ENCODE data around the gene ZBTB20.

The ZBTB20 gene

GRCh38 chr3:115018694-115019093, 128.4 kb downstream of the ZBTB20 start:
- DNase-seq = no peak

- DNase-seq = no peak
Observed at GRCh38 chr3:115007966-115008365, 139.1 kb downstream of the ZBTB20 start.

- DNase-seq = no peak
Observed at GRCh38 chr3:115004201-115005140, 142.6 kb downstream of the ZBTB20 start.

GRCh38 chr3:114998971-114999579, 148.0 kb downstream of the ZBTB20 start:
- DNase-seq = no peak

- DNase-seq = no peak
Observed at GRCh38 chr3:114994554-114995341, 152.3 kb downstream of the ZBTB20 start.

- no peak for DNase-seq
Observed at GRCh38 chr3:114985776-114986175, 161.3 kb downstream of the ZBTB20 start.

- no peak for DNase-seq
Observed at GRCh38 chr3:114983248-114983647, 163.8 kb downstream of the ZBTB20 start.

GRCh38 chr3:114974387-114974786, 172.7 kb downstream of the ZBTB20 start:
- DNase-seq = peak in 1 of 5 donors; percentile 7

- no peak for DNase-seq
Observed at GRCh38 chr3:114973536-114973935, 173.6 kb downstream of the ZBTB20 start.

GRCh38 chr3:114967168-114967567, 179.9 kb downstream of the ZBTB20 start:
- DNase-seq = no peak

GRCh38 chr3:114962189-114962588, 184.9 kb downstream of the ZBTB20 start:
- DNase-seq = no peak

- DNase-seq = no peak
Observed at GRCh38 chr3:114958930-114959329, 188.2 kb downstream of the ZBTB20 start.

GRCh38 chr3:114953800-114954199, 193.3 kb downstream of the ZBTB20 start:
- no peak for DNase-seq

- no peak for DNase-seq
Observed at GRCh38 chr3:114953215-114953799, 193.8 kb downstream of the ZBTB20 start.

- no peak for DNase-seq
Observed at GRCh38 chr3:114942773-114943172, 204.3 kb downstream of the ZBTB20 start.

- DNase-seq = no peak
Observed at GRCh38 chr3:114941626-114942309, 205.3 kb downstream of the ZBTB20 start.

GRCh38 chr3:114939920-114940319, 207.2 kb downstream of the ZBTB20 start:
- no peak for DNase-seq

- no peak for DNase-seq
Observed at GRCh38 chr3:114933407-114933806, 213.7 kb downstream of the ZBTB20 start.

GRCh38 chr3:114929971-114930732, 216.9 kb downstream of the ZBTB20 start:
- no peak for DNase-seq

GRCh38 chr3:114928989-114929640, 218.0 kb downstream of the ZBTB20 start:
- no peak for DNase-seq

- DNase-seq = no peak
Observed at GRCh38 chr3:114904633-114905032, 242.5 kb downstream of the ZBTB20 start.
